ENCODE results near the gene BABAM1.
"Not testable (repeated sequence)": the region's sequence is repeated elsewhere in the genome, so short reads cannot be mapped to it uniquely, and the experiment has no call there.

Gene BABAM1

GRCh38 chr19:17275441-17276175 is 8.4 kb downstream of the BABAM1 start:
- no peak for DNase-seq

- DNase-seq = no peak
These were observed 12.2 kb downstream of the BABAM1 start for GRCh38 chr19:17279436-17279835.

- DNase-seq = peak; percentile 78
These were observed 14.4 kb downstream of the BABAM1 start, which contains the start of gene ANKLE1 for GRCh38 chr19:17281391-17282304. Gene ANKLE1 (plus strand): TSS chr19:17281901. CDS start chr19:17281921, 20 bp downstream.

- DNase-seq = peak; percentile 94
These were observed 15.4 kb downstream of the BABAM1 start for GRCh38 chr19:17282488-17283125.

- DNase-seq = no peak
These were observed 16.3 kb downstream of the BABAM1 start for GRCh38 chr19:17283504-17283996.

GRCh38 chr19:17285415-17286135 is 18.3 kb downstream of the BABAM1 start:
- DNase-seq = no peak

- no peak for DNase-seq
These were observed 19.0 kb downstream of the BABAM1 start for GRCh38 chr19:17286263-17286662.

GRCh38 chr19:17286752-17287151 is 19.5 kb downstream of the BABAM1 start:
- no peak for DNase-seq

- DNase-seq = peak; percentile 74
These were observed 22.2 kb downstream of the BABAM1 start for GRCh38 chr19:17289489-17289888.

- peak; percentile 92 for DNase-seq
These were observed 25.2 kb downstream of the BABAM1 start for GRCh38 chr19:17292301-17293074.

GRCh38 chr19:17293605-17294004 is 26.4 kb downstream of the BABAM1 start:
- no peak for DNase-seq

GRCh38 chr19:17294051-17294891 is 27.0 kb downstream of the BABAM1 start:
- DNase-seq = peak; percentile 14

- not testable (repeated sequence) for DNase-seq
These were observed 28.3 kb downstream of the BABAM1 start for GRCh38 chr19:17295551-17295950.

GRCh38 chr19:17296273-17296672 is 29.0 kb downstream of the BABAM1 start:
- DNase-seq = peak; percentile 26

GRCh38 chr19:17296976-17297375 is 29.7 kb downstream of the BABAM1 start:
- no peak for DNase-seq

GRCh38 chr19:17300992-17301619 is 33.9 kb downstream of the BABAM1 start:
- no peak for DNase-seq

- DNase-seq = peak; percentile 37
These were observed 35.3 kb downstream of the BABAM1 start for GRCh38 chr19:17302391-17303166.

GRCh38 chr19:17303167-17303939 is 36.1 kb downstream of the BABAM1 start, which contains the start of gene ABHD8:
Gene ABHD8 (minus strand): TSS chr19:17303425. CDS start chr19:17301616, 1,809 bp downstream.
- DNase-seq = peak; percentile 98

Measured in NCI-H146 (cell line).